Right lobe of liver (tissue), 4 donors: ENCODE results near the gene RCAN2.

Experiments used
- CTCF ChIP-seq, 4 donors: fragments of 200-600 bp in 3 of 4; fragments of 450-650 bp in 1 of 4; IDR thresholded peaks; one replicate each; pipeline versions ENCODE4 v1.5.1 to v1.8.0; 2016 to 2022; ENCODE audit warnings: antibody characterized with exemption in 4 of 4, mild to moderate bottlenecking in 2 of 4
- POLR2A ChIP-seq: fragments of 450-650 bp; IDR thresholded peaks from one replicate; pipeline ENCODE4 v1.6.1; 2017; ENCODE audit warnings: antibody characterized with exemption, mild to moderate bottlenecking
- donor health status: DM: no; HTN: no; CAD: no.
- donor health status: DM: no; HTN: no; CAD: no.
- donor health status: DM: no; HTN: yes; CAD: no.

DNA sequence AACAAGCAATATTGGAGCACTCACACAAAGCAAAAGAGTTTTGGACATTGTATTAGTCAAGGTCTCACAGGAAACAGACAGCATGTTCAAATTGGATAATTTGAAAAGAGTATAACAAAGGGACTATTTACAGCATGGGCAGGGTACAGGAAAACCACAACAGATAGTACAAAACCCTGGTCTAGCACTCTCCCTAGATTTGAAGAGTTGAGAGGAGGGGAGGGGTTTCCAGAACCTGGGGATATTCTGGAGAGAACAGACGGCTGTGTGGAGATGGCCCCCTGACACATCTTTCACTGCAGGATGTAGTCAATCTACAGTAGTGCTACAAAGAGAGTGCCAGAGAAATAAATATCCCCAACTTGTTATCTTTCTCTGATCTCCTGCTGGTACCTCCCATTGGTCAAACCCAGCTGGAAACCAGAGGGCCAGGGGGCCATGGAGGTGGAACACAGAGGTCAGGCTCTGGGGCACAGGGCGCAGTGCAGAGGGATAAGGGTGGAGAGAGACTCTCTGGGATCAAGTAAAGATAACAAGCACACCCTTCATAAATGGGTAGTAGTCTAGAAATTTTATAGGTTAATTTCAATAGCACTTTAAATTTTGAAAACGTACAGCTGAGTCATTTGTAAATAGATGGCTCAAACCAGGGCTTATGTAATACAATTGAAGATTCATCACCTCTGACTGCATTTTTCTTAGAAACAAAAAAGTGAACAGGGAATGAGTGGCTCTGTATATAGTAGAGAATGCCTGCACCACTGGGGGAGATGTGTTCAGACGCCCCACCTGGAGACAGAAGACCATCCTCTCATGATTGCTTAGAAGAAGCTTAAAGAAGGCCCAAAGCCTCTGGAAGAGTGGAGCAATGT lies 25.7 kb downstream of the RCAN2 start:
- no peak for TF ChIP-seq CTCF (IDR thresholded peaks at IDR 0.05)
- TF ChIP-seq POLR2A = no peak
